HG03280 (cell line): Measurements from ENCODE around the gene ANXA8.
"Not testable (repeated sequence)": the region's sequence is repeated elsewhere in the genome, so short reads cannot be mapped to it uniquely, and the experiment has no call there.

ENCODE experiments used
- ATAC-seq: cut with Tn5 transposase; IDR thresholded peaks from one replicate; pipeline ENCODE4 v1.9.1; 2021; ENCODE audit warnings: mild to moderate bottlenecking, moderate library complexity; ENCODE audit not compliant: unreplicated experiment

Gene ANXA8, protein sequence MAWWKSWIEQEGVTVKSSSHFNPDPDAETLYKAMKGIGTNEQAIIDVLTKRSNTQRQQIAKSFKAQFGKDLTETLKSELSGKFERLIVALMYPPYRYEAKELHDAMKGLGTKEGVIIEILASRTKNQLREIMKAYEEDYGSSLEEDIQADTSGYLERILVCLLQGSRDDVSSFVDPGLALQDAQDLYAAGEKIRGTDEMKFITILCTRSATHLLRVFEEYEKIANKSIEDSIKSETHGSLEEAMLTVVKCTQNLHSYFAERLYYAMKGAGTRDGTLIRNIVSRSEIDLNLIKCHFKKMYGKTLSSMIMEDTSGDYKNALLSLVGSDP

DNA sequence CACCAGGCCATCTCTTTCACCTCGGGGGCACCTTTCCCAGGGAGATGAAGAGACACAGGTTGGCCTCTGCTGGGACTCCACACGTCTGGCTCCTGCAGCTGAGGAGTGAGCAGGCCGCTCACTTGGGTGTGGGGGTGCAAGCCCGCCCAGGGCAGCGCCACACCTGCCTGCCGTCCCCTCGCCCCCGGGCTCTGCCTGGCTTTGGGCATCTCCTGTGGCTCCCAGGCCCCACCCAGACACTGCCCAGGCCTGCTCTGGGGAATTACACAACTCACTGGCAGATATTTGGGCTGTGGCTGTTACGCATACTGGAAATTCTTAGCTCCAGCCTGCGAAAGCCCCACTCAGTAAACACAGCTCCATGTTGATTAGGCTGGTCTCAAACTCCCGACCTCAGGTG is at the start of gene ANXA8:
TSS of gene ANXA8 (minus strand) at position 193 of the 400 bp plus-strand sequence. CDS start at position 11, 182 bp downstream.
- ATAC-seq, result not testable (repeated sequence)

DNA sequence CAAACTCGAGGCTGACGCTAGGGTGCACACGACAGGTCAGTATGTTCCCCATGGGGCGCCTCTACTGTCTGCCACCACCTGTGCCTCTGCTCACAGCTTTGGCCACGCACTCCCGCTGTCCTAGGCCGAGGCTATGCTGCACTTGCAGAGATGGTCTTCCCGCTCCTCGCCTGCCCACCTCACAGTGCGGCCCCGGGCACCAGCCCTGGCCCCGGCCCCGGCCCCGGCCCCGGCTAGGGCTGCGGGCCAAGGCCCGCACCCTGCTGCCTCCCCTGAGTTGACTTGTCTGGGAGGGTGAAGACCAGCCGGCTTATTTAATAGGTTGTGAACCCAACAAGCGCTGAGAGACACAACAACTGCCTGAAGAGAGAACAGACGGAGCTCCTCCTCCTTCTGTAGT is 39.6 kb upstream of the ANXA8 start, which contains the start of gene AGAP9:
TSS of gene AGAP9 (minus strand) at position 164 of the 400 bp plus-strand sequence. CDS start at position 52, 112 bp downstream.
- not testable (repeated sequence) for ATAC-seq

DNA sequence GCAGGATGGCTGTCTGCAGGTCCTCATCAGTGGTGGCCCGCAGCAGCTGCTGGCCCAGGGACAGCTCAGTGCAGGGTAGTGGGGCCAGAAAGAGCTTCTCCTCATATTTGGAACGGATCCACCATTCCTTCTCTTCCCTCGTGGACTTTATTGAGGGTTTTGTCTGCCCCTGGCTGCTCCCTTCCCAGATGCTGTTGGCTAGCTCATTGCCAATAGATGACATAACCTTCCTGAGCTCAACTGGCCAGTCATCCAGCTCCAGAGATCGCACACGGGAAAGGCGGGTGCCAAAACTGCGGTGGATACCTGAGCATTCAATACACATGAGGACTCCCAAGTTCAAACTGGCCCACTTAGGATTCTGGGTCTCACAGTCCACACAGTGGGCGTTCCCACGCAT is 18.4 kb upstream of the ANXA8 start:
- not testable (repeated sequence) for ATAC-seq

DNA sequence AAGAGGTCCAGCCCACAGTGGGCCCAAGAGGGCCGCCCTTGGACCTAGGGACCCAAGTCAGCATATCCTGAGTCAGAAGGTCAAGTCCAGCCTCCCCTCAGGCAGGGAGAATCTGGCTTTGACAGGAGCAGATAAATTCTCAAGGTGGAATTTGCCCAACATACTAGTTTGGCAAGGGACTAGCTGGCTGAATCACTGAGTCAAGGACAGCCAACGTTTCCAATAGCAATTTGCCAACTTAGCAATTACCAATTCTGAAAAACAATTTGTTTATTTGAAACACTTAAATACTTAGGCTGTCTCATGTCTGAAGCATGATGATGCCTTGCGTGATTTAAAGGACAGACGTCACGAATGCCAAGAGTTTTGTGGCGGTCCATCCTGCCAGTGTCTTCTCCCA is 10.3 kb upstream of the ANXA8 start:
- not testable (repeated sequence) for ATAC-seq

DNA sequence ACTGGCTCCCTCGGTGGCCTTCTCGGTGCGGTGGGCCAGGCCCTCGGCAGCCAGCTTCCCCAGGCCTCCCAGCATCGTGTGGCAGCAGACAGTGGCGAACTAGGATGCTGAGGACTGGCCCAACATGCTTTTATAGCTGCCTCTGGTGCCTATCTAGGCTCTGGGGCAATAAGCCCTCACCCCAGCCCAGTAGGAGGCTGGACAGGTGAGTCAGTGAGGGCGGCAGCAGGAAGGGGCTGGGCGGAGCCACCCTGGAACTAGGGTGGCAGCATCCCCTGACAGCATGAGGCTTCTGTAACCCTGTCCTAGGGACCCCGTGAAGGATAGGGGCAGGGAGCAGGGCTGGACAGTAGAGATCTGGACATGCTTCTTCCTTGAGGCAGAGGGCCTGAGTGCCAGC is 7.7 kb upstream of the ANXA8 start, which contains the start of gene FAM25G:
TSS of gene FAM25G (minus strand) at position 101 of the 400 bp plus-strand sequence. CDS start at position 75, 26 bp downstream.
- ATAC-seq, result not testable (repeated sequence)

DNA sequence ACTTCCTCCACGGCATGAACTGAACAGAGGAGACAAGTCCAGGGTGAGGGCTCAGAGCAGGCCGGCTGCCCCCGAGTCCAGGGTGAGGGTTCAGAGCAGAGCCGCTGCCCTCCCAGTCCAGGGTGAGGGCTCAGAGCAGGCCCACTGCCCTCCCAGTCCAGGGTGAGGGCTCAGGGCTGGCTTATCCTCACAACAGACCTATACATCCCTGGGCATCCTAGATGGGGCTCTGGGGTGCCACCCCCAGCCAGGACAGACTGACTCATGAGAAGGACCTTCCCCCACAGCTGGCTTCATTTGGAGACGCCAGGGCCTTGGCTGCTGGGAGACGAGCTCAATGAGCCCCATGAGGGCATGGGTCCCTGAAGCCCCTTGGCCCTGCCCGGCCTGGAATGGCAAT is 5.7 kb upstream of the ANXA8 start:
- not testable (repeated sequence) for ATAC-seq

DNA sequence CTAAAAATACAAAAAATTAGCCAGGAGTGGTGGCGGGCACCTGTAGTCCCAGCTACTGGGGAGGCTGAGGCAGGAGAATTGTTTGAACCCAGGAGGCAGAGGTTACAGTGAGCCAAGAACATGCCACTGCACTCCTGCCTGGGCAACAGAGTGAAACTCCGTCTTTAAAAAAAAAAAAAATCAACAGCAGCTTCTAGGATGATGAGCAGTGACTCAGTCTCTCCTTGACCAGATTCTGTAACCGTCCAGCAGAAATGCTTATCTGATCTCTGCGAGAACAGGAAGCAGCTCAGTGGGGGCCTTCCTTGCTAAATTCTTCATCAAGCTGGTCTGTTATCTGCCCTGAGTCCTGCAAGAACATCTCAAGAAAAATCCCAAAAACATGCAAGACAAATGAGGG is 2.0 kb upstream of the ANXA8 start:
- ATAC-seq, result not testable (repeated sequence)

DNA sequence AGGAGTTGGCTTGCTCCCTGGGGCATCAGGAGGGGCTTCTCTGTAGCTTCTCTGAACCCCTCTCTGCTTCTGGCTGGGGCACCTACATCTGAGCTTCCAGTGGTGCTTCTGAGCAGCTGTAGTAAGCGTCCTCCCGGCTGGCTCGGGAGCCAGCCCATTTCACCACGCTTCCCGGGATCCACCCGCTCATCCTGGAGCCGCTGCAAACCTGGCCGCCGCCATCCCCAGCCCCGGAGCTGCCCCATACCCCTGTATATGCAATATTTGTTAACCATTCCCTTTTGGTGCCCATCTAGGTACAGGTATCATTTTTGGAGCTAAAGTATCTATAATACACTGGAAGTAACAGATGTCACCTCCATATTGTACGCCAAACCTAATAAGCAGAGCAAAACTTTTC is 871 bp upstream of the ANXA8 start:
- ATAC-seq, result not testable (repeated sequence)

DNA sequence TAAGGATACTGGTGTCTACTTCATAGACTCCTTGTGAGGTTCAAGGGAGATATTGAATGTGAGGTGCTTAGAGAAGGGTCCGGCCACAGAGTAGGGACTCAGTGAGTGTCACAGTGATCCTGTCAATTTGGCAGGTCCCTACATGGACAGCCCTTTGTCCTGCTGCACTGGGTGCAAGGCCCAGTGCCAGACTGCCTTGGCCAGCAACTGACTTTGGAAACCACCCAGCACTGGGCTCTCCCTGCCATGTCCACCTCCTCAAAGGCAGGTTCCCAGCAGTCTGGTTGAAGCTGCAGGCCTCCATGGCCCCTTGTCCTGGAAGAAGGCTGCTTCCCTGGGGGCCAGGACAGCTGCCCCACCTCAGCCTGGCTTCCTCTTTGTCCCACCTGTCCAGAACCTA is 1.5 kb downstream of the ANXA8 start:
- not testable (repeated sequence) for ATAC-seq

DNA sequence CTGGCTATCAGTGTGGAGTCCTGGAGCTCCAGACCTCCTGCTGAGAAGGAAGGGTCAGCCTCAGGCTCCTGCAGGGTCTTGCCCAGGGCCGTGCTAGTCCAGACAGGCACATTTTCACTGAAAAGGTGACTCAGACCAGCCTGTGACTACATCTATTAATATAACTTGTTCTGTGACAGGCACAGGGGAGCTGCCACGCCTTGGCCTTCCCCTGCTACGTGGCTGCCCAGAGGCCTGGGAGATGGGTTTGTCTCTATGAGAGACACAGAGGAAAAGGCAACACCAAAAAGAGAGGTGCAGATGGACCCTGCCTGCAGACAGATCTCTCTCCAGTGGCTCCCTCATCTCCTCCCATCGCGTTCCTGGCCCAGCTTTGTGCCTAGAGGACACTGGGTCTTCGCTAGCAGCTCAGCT is 2.1 kb downstream of the ANXA8 start:
- not testable (repeated sequence) for ATAC-seq

DNA sequence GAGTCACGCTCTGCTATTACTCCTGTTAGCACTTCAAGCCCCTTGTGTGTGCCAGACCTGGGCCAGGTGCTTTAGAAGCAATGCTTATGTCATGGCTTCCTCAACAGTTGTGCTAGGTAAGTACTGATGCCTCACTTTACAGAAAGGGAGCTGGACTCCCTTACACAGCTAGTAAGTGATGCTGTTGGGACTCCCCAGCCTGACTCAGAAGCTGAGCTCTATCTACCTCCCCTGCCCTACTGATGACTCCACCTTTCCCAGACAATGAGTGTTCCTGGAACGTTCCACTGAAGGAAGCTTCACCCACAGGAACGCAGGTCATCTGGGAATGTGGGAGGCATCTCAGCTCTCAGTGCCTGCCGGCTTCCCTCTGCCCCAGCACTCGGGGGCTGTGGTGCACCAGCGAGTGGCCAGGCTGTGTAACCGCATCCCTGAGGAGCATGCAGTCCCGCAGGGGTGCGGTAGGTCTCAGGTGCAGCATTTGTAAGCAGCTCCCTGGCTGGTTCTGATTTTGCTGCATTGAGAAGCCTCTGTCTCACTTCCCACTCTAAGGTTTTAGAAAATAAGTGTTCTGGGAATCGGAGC is 2.6 kb downstream of the ANXA8 start:
- ATAC-seq, result not testable (repeated sequence)

DNA sequence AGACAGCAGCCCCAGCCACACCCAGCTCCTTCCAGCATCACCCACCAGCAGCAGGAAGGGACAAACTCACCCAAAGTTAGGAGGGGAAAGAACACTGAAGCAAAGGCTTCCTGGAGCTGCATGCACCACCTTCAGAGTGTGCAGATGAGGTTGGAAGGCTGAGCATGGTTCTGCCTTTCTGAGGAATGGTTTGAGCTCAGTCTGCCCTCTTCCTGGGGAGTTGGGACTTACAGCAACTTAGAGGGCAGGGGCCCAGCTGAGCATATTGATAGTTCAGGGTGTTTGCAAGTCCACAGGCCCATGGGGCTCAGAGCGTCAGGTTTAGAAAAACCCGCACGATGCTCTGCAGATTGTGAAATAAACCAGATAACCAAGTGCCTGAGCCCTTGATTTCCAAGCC is 3.8 kb downstream of the ANXA8 start:
- ATAC-seq, result not testable (repeated sequence)

DNA sequence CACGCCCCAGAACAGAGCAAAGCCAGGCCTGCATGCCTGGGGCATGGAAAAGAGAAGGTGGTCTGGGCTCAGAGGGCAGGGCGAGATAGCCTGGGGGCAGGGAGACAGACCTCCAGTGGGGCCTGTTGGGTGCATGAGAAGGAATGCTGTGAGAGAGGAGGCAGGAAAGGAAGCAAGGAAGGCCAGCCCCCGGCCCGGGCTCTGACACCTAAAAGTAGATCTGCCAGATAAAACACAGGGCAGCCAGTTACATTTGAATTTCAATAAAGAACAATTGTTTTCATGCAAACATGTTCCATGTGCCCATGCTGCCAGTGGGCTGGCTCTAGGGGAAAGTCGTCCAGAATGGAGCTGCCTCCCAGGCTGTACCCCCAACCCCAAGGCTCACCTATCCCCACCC is 5.8 kb downstream of the ANXA8 start:
- not testable (repeated sequence) for ATAC-seq

DNA sequence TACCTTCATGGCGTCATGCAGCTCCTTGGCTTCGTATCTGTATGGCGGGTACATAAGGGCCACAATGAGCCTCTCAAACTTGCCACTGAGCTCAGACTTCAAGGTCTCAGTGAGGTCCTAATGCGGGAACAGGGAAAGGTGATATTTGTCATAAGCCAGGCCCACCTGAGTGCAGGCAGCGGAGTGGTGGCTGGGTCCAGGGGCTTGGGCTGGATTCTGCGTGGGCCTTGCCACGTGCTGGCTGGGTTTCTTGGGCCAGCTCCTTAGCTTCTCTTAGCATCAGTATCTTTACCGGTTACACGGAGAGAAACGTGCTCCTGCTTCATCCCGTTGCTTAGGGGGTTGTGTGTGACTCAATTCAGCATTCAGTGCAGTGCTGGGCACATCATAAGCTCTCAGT is 6.8 kb downstream of the ANXA8 start:
- not testable (repeated sequence) for ATAC-seq

DNA sequence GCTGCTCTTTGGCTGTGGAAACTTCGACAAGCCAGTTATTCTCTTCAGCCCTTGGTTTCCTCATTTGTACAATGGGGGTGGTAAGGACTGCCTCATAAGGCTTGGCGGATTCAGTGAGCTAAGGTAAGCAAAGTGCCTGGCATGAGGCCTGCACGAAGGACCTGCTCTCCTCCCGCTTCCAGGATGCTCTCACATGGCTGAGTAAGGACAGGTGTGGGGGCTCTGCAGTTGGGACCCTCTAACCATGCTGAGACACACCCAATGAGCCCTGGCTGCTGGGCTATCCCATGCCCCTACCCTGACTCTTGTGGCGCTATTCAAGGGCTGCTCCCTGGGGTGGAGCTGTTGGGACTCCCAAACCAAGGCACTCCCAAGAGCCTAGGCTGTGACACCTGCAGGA is 8.8 kb downstream of the ANXA8 start:
- ATAC-seq, result not testable (repeated sequence)

DNA sequence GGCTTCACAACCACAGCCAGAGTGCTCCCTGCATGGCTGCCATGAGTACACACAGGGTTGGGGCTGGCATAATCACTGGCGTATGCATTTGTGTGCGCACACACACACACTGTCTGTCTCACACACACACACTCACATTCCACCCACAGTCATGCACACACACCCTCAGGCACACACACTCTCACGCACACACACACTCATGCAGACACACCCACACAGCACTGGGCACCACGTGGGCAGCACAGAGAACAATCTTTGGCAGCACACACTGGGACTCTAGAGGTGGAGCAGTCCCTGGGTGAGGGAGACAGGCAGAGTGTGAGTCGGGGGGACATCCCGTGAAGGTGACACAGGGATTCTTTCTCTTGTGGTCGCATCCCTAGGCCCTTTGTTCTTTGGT is 10.4 kb downstream of the ANXA8 start:
- ATAC-seq, result not testable (repeated sequence)

DNA sequence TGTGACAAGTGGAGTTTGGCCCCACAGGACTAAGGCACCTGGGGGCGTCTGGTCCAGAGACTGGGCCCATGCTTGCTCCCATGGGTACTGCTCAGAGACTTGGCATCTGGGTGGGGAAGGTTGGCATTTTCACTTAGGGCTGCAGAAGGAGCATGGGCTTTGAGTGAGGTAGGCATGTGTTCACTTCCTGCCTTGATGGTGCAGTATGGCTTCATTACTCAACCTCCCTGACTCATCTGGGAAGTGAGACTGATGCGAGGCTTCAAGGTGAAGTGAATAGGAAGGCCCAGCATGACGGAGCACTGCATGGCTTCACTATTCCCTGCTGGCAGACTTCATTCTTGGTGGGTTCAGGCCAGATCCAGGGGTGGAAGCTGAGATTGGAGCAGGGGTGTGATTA is 11.3 kb downstream of the ANXA8 start:
- not testable (repeated sequence) for ATAC-seq

DNA sequence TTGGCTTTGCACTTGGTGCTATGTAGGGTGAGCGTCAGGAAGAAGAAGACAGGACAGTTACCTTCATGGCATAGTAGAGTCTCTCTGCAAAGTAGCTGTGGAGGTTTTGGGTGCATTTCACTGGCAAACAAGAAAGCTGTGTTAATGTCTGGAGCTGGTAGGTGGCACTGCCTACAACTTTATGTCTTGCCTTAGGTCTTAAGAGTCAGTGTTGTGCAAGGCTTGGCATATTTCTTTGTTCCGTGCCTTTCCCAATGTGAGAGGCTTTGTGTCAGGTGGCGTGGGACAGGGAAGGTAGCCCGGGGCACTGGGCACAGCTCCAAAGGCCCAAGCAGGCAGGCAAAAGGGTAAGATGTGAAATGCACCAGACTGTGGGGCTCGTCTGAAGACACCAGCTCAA is 11.8 kb downstream of the ANXA8 start:
- not testable (repeated sequence) for ATAC-seq

DNA sequence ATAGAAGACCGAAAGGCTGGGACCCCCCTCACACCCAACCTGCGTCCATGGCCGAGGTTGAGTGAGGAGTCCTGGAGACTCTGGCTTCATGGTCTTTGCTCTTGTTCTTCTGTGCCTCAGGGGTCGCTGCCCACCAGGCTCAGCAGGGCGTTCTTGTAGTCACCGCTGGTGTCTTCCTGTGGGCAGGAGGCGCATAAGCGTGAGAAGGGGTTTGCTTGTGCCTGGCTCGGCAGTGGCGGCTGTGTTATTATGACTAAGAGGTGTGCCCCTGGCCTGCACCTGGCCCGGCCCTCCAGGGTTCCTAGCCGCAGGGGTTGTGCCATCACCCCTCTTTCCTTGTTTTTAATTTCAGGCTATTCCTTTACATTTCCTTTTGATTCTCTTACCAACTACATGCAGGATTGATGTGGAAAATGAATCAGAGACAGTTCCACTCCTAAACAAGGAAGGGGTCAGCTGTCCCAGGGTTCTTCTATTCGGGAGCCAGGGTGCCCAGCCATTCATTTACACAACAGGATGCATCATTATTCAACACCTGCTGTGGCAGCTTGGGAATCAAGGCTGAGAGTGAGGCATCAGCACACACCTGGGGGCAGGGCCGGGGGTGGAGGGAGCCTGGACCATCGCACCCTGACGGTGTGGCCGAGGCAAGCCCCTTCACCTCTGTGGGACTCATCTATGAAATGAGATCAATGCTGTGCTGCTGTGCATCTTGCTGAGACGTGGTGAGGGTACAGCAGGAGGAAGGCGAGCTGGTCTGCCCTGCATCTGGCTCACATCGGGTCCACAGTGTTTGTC is 15.0 kb downstream of the ANXA8 start:
- not testable (repeated sequence) for ATAC-seq

DNA sequence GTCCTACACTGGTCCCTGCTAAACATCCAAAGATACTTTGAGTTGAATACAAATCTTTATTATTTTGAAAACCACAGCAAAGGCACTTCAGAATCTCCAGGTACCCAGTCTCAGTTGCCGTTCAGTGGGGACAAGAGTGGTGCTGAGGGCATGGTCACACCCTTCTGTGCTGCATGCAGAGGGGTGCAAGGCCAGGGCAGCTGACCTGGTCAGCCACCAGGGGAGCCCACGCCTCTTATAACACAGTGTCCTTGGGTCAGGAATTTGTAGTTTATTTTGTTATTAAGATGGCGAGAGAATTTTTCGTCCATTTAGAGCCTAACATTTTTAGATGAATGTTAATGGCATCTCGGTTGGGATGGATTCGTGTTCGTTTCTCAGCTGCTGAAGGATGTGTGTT is 16.0 kb downstream of the ANXA8 start:
- ATAC-seq, result not testable (repeated sequence)

DNA sequence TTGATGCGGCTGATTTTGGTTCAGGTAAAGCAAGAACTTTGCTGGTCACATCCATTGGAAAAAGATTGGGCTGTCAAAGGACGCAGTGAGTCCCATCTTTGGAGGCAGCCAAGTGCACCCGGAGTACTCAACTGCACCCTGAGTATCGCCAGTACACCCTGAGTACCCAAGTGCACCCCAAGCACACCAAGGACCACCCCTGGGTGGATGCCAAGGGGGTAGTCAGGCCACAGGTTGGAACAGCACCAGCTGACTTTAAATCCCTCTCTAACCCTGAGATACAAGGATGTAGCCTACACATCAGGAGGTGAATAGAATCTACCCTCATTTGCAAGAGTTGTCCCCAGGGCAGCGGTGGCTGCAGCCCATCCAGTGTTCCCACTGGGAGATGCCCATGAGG is 16.5 kb downstream of the ANXA8 start:
- ATAC-seq, result not testable (repeated sequence)
